ENCODE data around the gene EIF4B. TPM values are rescaled to one million over a fixed set of nuclear protein-coding genes. Genes with fewer than 3 reads are reported as not detected.

Gene EIF4B
- total RNA-seq, 1 donor from 2014 or later = 181 TPM

DNA sequence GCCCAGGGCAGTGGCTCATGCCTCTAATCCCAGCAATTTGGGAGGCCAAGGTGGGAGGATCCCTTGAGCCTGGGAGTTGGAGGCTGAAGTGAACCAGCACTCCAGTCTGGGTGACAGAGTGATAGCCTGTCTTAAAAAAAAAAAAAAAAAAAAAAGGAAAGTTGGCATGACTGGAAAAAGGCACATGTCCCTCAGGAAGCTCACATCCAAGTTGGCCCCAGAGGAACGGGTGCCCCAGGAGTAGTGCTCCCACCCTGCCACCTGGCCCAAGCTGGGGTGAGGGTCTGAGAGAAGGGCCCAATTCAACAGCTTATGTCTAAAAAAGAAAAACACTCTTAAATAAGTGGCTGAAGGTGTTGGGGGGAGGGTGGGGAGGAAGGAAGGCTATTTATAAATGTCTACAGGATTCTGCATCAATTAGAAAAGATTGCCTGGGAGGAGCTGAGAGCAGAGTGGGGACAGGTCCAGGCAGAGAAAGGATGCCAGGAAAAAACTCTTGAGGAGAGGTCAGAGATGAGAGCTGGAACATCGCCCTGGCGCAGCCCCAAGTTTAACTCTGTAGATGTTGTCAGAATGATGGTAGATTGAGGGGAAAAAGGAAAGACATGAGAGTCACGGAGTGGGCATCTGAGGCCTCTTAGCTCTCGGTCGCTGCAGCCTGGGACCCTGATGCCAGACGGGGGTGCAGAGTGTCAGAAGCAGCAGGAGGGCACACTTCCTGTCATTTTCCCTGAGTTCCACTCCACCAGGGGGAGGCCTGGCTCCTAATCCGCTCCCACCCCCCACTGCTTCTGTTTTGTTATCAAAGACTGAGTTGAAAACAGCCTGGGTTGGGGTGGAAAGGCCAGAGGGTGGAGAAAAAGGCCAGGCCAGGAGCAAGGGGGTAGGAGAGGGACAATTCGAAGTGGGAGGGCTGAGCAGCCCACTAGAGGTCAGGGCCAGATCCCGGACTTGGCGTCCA, 65.6 kb downstream of the EIF4B start:
- Histone ChIP-seq H3K27me3 (no peaks in the 10 kb centered on the region), H3K36me3 (peaks cover 28 to 39% of the 10 kb centered on the region in 2 donors), H3K9me3 (no peaks in the 10 kb centered on the region), H3K4me1 (peaks cover 27 to 43% of the 10 kb centered on the region in 2 donors), H3K27ac (peak overlapping the region; percentile 83 to 95), H3K4me3 (peak overlapping the region in 1 of 2 donors; percentile 23)
- intact Hi-C loops (cut with DNase I) = no loop called here
- DNase-seq (ENCODE audit: low spot score in 2 of 2) = peak in 1 of 2 donors; percentile 87
- TF ChIP-seq, protein P1, sequence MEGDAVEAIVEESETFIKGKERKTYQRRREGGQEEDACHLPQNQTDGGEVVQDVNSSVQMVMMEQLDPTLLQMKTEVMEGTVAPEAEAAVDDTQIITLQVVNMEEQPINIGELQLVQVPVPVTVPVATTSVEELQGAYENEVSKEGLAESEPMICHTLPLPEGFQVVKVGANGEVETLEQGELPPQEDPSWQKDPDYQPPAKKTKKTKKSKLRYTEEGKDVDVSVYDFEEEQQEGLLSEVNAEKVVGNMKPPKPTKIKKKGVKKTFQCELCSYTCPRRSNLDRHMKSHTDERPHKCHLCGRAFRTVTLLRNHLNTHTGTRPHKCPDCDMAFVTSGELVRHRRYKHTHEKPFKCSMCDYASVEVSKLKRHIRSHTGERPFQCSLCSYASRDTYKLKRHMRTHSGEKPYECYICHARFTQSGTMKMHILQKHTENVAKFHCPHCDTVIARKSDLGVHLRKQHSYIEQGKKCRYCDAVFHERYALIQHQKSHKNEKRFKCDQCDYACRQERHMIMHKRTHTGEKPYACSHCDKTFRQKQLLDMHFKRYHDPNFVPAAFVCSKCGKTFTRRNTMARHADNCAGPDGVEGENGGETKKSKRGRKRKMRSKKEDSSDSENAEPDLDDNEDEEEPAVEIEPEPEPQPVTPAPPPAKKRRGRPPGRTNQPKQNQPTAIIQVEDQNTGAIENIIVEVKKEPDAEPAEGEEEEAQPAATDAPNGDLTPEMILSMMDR (IDR thresholded peaks at IDR 0.05) = no peak

DNA sequence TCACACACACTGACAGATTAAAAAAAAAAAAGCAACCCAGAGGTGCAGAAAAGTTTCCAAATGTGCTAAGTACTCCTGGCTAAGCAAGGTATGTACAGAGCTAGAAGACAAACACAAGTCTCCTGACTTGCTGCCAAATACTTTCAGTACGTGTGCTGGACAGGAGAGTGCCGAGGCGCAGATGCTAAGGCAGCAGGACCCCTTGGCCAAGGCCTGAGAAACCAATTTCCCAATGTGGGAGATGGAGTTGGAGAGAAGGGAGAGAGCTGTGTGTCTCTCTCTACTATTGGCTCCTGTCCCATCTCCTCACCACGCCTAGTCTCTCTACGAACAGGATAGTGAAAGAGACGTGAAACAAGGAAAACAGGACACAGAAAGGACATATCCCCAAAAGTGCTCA, 67.6 kb downstream of the EIF4B start:
- TF ChIP-seq, protein P1 (IDR thresholded peaks at IDR 0.05) = no peak
- no peak overlapping the region for H3K4me3 ChIP-seq
- no peaks in the 10 kb centered on the region for H3K9me3 ChIP-seq
- H3K36me3 ChIP-seq = peaks cover 29 to 33% of the 10 kb centered on the region in 2 donors
- peak overlapping the region; percentile 65 to 68 for H3K27ac ChIP-seq
- H3K27me3 ChIP-seq = no peaks in the 10 kb centered on the region
- intact Hi-C loops (cut with DNase I) = no loop called here
- no peak for DNase-seq (ENCODE audit: low spot score in 2 of 2)
- H3K4me1 ChIP-seq = peaks cover 31 to 49% of the 10 kb centered on the region in 2 donors

DNA sequence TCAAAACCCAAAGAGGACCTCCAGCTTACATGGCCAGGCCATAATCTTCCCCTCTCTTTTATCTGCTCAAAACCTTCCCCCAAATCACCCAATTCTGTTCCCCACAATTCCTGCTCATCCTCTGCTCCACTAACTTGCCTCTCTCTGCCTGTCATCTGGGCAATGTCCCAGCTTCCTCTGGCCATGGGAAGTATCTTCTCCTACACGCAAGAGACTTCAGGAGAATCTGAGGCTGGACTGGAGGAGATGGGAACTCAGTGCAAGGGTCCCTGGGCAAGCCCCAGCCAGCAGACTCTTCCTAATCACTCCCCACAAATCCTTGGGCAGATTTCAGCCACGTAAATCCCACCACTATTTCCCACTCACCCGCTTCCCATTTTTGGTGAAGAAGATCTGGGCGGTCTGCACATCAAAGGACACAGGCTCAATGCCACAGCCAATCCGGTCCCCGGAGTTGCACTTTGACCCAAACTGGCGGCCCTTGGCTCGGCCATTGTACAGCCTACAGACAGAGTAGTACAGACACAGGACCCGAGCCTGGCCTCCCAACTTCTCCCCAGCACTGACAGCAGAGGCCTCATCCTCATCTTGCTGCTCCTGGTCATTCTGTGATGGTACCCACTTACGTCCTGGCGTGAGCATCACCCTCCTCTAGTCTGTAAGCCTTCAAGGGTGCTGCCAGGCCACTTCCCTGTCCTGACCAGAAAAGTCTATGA, 68.2 kb downstream of the EIF4B start:
- TF ChIP-seq, protein P1 (IDR thresholded peaks at IDR 0.05) = no peak
- intact Hi-C loops (cut with DNase I) = no loop called here
- no peak for DNase-seq (ENCODE audit: low spot score in 2 of 2)
- H3K4me3 ChIP-seq = no peak overlapping the region
- H3K4me1 ChIP-seq = peaks cover 31 to 45% of the 10 kb centered on the region in 2 donors
- H3K27ac ChIP-seq = peak overlapping the region; percentile 65 to 68
- H3K27me3 ChIP-seq = no peaks in the 10 kb centered on the region
- peaks cover 29 to 33% of the 10 kb centered on the region in 2 donors for H3K36me3 ChIP-seq
- H3K9me3 ChIP-seq = no peaks in the 10 kb centered on the region

DNA sequence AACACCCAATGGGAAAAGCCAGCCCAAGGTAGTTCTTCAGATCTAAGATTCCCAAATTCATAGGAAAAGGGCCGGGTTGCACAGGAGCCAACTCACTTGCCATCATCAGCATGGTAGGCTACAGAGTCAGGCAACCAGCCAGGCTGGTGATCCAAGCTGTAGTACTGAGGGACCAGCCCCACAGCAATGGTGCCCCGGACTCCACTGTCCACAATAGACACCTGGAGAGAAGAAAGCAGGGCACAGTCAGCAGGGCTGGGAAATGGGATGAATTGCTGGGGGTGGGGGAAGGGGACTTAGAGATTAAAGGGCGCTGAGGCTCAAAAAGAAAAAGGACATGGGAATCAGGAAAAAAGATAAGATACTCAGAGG, 68.7 kb downstream of the EIF4B start:
- DNase-seq (ENCODE audit: low spot score in 2 of 2) = no peak
- intact Hi-C loops (cut with DNase I) = no loop called here
- Histone ChIP-seq H3K27ac (peak overlapping the region; percentile 65 to 68), H3K9me3 (no peaks in the 10 kb centered on the region), H3K4me1 (peaks cover 31 to 39% of the 10 kb centered on the region in 2 donors), H3K27me3 (no peaks in the 10 kb centered on the region), H3K4me3 (no peak overlapping the region), H3K36me3 (peaks cover 29 to 33% of the 10 kb centered on the region in 2 donors)
- TF ChIP-seq, protein P1 (IDR thresholded peaks at IDR 0.05) = no peak

DNA sequence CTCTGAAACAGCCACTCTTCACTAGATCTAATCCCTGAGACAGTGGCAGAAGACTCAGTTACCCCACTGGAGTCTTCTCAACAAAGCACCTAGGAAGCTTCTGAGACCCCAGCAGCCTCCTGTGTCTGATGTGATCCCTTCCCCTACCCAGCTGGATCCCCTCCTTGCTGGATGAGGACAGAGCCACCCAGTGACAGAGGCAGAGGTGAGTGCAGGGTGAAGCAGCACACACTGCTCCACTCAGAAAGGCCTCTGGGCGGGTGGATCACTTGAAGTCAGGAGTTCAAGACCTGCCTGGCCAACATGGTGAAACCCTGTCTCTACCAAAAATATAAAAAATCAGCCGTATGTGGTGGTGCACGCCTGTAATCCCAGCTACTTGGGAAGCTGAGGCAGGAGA, 70.2 kb downstream of the EIF4B start:
- Histone ChIP-seq H3K36me3 (peaks cover 29 to 33% of the 10 kb centered on the region in 2 donors), H3K27ac (peak overlapping the region; percentile 68 to 87), H3K27me3 (no peaks in the 10 kb centered on the region), H3K4me1 (peaks cover 21 to 29% of the 10 kb centered on the region in 2 donors), H3K9me3 (no peaks in the 10 kb centered on the region), H3K4me3 (no peak overlapping the region)
- no peak for DNase-seq (ENCODE audit: low spot score in 2 of 2)
- TF ChIP-seq, protein P1 (IDR thresholded peaks at IDR 0.05) = no peak
- intact Hi-C loops (cut with DNase I) = no loop called here

Measured in ascending aorta (tissue), 2 donors.